ENCODE measurements around the gene CLMP. TPM values are rescaled to one million over a fixed set of nuclear protein-coding genes. Genes with fewer than 3 reads are reported as not detected.

The CLMP gene
- total and polyA plus RNA-seq, 4 donors, result 0.12 to 1.3 (median 0.35) TPM

- DNase-seq (ENCODE audit: low spot score), result no peak
- Histone ChIP-seq H3K9me3 (ENCODE audit: control insufficient read depth in 4 of 4, low read length in 3 of 4) (no peaks in the 10 kb centered on the region), H3K27ac (ENCODE audit: low read depth in 1 of 2, low read length in 2 of 2) (no peak overlapping the region), H3K4me3 (ENCODE audit: low read depth in 1 of 3, low read length in 3 of 3) (no peak overlapping the region), H3K36me3 (ENCODE audit: control insufficient read depth in 4 of 4, insufficient read depth in 3 of 4, low read depth in 1 of 4, low read length in 3 of 4) (no peaks in the 10 kb centered on the region), H3K9ac (ENCODE audit: low read depth in 1 of 2, low read length in 2 of 2) (no peak overlapping the region), H3K4me1 (ENCODE audit: control insufficient read depth in 4 of 4, insufficient read depth in 4 of 4, low read length in 3 of 4) (no peaks in the 10 kb centered on the region), H3K27me3 (ENCODE audit: control insufficient read depth in 4 of 4, insufficient read depth in 4 of 4, low read length in 3 of 4) (no peaks in the 10 kb centered on the region)
- WGBS, result 71% methylated on average over 3 of the region's 3 CpGs
- TF ChIP-seq HNF4G (IDR thresholded peaks at IDR 0.05) (no peak), FOXA1 (IDR thresholded peaks at IDR 0.05) (no peak), GABPA (IDR thresholded peaks at IDR 0.05 in 1 of 2, conservative IDR thresholded peaks at IDR 0.05 in 1 of 2) (no peak), RXRA (IDR thresholded peaks at IDR 0.05) (no peak), YY1 (IDR thresholded peaks at IDR 0.05) (no peak), ZBTB33 (IDR thresholded peaks at IDR 0.05) (no peak), NR2F2 (IDR thresholded peaks at IDR 0.05) (no peak), FOXA2 (IDR thresholded peaks at IDR 0.05) (no peak), HNF4A (conservative IDR thresholded peaks at IDR 0.05) (no peak), REST (IDR thresholded peaks at IDR 0.05) (no peak), TAF1 (conservative IDR thresholded peaks at IDR 0.05) (no peak), SP1 (IDR thresholded peaks at IDR 0.05) (no peak), EGR1 (IDR thresholded peaks at IDR 0.05; ENCODE audit: low read depth in 2 of 2) (no peak)
- TF ChIP-seq, protein P1, sequence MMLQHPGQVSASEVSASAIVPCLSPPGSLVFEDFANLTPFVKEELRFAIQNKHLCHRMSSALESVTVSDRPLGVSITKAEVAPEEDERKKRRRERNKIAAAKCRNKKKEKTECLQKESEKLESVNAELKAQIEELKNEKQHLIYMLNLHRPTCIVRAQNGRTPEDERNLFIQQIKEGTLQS (IDR thresholded peaks at IDR 0.05), result no peak
- TF ChIP-seq, protein P2, sequence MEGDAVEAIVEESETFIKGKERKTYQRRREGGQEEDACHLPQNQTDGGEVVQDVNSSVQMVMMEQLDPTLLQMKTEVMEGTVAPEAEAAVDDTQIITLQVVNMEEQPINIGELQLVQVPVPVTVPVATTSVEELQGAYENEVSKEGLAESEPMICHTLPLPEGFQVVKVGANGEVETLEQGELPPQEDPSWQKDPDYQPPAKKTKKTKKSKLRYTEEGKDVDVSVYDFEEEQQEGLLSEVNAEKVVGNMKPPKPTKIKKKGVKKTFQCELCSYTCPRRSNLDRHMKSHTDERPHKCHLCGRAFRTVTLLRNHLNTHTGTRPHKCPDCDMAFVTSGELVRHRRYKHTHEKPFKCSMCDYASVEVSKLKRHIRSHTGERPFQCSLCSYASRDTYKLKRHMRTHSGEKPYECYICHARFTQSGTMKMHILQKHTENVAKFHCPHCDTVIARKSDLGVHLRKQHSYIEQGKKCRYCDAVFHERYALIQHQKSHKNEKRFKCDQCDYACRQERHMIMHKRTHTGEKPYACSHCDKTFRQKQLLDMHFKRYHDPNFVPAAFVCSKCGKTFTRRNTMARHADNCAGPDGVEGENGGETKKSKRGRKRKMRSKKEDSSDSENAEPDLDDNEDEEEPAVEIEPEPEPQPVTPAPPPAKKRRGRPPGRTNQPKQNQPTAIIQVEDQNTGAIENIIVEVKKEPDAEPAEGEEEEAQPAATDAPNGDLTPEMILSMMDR (IDR thresholded peaks at IDR 0.05; ENCODE audit: low read depth, low read length, missing input control), result no peak
- TF ChIP-seq, protein P3, sequence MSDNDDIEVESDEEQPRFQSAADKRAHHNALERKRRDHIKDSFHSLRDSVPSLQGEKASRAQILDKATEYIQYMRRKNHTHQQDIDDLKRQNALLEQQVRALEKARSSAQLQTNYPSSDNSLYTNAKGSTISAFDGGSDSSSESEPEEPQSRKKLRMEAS (IDR thresholded peaks at IDR 0.05), result no peak
Measured at GRCh38 chr11:123125169-123125568, 69.9 kb downstream of the CLMP start.

GRCh38 chr11:123122852-123123251 is 72.2 kb downstream of the CLMP start:
- Histone ChIP-seq H3K27ac (ENCODE audit: low read depth in 1 of 2, low read length in 2 of 2) (no peak overlapping the region), H3K9ac (ENCODE audit: low read depth in 1 of 2, low read length in 2 of 2) (no peak overlapping the region), H3K27me3 (ENCODE audit: control insufficient read depth in 4 of 4, insufficient read depth in 4 of 4, low read length in 3 of 4) (no peaks in the 10 kb centered on the region), H3K36me3 (ENCODE audit: control insufficient read depth in 4 of 4, insufficient read depth in 3 of 4, low read depth in 1 of 4, low read length in 3 of 4) (no peaks in the 10 kb centered on the region), H3K4me1 (ENCODE audit: control insufficient read depth in 4 of 4, insufficient read depth in 4 of 4, low read length in 3 of 4) (no peaks in the 10 kb centered on the region), H3K4me3 (ENCODE audit: low read depth in 1 of 3, low read length in 3 of 3) (no peak overlapping the region), H3K9me3 (ENCODE audit: control insufficient read depth in 4 of 4, low read length in 3 of 4) (no peaks in the 10 kb centered on the region)
- DNase-seq (ENCODE audit: low spot score), result no peak
- WGBS, result 78% methylated on average over 7 of the region's 7 CpGs
- TF ChIP-seq YY1 (IDR thresholded peaks at IDR 0.05) (no peak), RAD21 (IDR thresholded peaks at IDR 0.05) (no peak), REST (IDR thresholded peaks at IDR 0.05) (no peak), SP1 (IDR thresholded peaks at IDR 0.05) (no peak), TAF1 (conservative IDR thresholded peaks at IDR 0.05) (no peak), NR2F2 (IDR thresholded peaks at IDR 0.05) (no peak), FOXA1 (IDR thresholded peaks at IDR 0.05) (no peak)
- TF ChIP-seq, protein P1 (IDR thresholded peaks at IDR 0.05), result no peak
